ENCODE data around the gene ZNF626. TPM values are rescaled to one million over a fixed set of nuclear protein-coding genes. Genes with fewer than 3 reads are reported as not detected.
"Not testable (repeated sequence)": the region's sequence is repeated elsewhere in the genome, so short reads cannot be mapped to it uniquely, and the experiment has no call there.

ZNF626 gene
- polyA plus RNA-seq (2011; rRNA removed) (5.9 and 9.0 TPM in 2 replicates), polyA minus RNA-seq (2011; rRNA and poly(A)+ RNA removed) (3.3 and 6.1 TPM in 2 replicates)

DNA sequence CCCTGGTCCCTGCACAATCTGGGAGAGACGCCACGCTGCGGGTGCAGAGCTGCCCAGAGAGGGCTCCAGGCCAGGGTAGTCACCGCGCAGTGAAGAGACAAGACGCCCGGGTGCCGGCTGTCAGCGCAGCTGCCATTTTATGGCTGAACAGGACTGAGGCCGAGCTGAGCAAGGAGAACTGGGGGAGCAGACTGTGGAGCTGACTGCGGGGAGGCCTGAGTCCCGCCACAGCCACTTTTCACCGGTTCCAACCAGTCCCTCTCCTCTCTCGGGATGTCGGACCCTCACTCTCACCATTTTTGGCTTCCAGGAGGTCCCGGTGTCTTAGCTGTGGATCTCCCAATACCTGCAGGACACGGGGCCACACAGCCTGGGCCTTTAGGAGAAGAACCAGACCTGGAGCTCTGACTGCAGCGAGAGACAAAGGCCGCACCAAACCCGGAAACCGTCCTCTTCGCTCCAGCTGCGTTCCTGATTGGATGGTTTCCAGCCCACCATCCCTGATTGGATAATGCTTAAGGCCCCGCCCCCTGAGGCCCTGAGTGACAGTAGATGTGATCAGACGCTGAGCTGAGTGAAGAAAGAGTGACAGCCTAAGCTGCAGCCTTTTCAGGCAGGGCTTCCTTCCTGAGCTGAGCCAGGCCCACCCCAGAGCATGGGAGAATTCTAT lies at the start of gene ZNF626:
Gene ZNF626 (minus strand): TSS at position 422 of the 670 bp plus-strand sequence. CDS start 125 bp downstream, at position 297.
- DNase-seq (ENCODE audit: low read depth, low spot score) = peak; percentile 92
- POLR2A ChIA-PET = interaction anchor here (0.6 to 1.5 kb wide), 8 partner anchors 9 to 885 kb away, joined by 3 to 20 read pairs (median 3); partner anchors contain the start of genes ZNF493, ZNF66 and ZNF737
- peaks cover 57% of the 10 kb centered on the region for H3K9me3 ChIP-seq (ENCODE audit: control insufficient read depth, insufficient read depth, low read length)
- TF ChIP-seq, protein P1, sequence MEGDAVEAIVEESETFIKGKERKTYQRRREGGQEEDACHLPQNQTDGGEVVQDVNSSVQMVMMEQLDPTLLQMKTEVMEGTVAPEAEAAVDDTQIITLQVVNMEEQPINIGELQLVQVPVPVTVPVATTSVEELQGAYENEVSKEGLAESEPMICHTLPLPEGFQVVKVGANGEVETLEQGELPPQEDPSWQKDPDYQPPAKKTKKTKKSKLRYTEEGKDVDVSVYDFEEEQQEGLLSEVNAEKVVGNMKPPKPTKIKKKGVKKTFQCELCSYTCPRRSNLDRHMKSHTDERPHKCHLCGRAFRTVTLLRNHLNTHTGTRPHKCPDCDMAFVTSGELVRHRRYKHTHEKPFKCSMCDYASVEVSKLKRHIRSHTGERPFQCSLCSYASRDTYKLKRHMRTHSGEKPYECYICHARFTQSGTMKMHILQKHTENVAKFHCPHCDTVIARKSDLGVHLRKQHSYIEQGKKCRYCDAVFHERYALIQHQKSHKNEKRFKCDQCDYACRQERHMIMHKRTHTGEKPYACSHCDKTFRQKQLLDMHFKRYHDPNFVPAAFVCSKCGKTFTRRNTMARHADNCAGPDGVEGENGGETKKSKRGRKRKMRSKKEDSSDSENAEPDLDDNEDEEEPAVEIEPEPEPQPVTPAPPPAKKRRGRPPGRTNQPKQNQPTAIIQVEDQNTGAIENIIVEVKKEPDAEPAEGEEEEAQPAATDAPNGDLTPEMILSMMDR (IDR thresholded peaks at IDR 0.05; ENCODE audit: low read depth, low read length) = no peak
- peak within 1 kb of the TSS; percentile 83 for H3K27ac ChIP-seq (ENCODE audit: low read depth, low read length)
- CTCF ChIA-PET = interaction anchor here (1.0 kb wide), 1 partner anchor 338 kb away, joined by 4 read pairs; no protein-coding TSS in a partner anchor
- H3K4me3 ChIP-seq (ENCODE audit: low read depth, low read length) = peak within 1 kb of the TSS; percentile 86
- H3K27me3 ChIP-seq (ENCODE audit: control insufficient read depth, insufficient read depth, low read length) = no peaks in the 10 kb centered on the region

DNA sequence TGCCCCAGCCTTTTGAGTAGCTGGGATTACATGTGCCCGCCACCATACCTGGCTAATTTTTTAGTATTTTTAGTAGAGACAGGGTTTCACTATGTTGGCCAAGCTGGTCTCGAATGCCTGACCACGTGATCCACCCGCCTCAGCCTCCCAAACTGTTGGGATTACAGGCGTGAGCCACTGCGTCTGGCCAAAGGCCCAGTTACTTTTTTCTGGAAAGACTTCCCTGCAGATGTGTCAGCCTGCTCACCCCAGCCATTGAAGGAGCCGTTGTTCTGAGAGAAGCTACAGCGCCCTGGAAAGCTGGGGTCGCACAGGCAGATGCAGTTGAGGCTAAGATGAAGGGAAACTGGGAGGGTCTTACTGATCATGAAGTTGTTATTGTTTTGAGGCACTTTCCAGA lies 7.9 kb upstream of the ZNF626 start:
- CTCF ChIA-PET = no interaction called here
- no peak for DNase-seq (ENCODE audit: low read depth, low spot score)
- POLR2A ChIA-PET = no interaction called here
- Histone ChIP-seq H3K27ac (ENCODE audit: low read depth, low read length) (no peak overlapping the region), H3K4me3 (ENCODE audit: low read depth, low read length) (no peak overlapping the region), H3K27me3 (ENCODE audit: control insufficient read depth, insufficient read depth, low read length) (no peaks in the 10 kb centered on the region), H3K9me3 (ENCODE audit: control insufficient read depth, insufficient read depth, low read length) (peaks cover 12% of the 10 kb centered on the region)
- TF ChIP-seq, protein P1 (IDR thresholded peaks at IDR 0.05; ENCODE audit: low read depth, low read length) = no peak

DNA sequence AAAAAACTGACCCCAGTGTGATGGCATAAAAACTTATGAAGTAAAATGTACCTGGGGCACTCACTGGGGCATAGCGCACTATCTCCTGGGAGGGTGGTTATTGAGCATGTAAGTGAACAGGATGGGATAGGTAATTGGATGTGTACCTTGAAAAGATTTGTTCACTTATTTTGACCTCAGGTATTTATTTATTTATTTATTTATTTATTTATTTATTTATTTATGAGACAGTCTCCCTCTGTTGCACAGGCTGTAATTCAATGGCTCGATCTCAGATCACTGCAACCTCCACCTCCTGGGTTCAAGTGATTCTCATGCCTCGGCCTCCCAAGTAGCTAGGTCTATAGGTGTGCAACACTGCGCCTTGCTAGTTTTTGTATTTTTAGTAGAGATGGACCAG lies 5.9 kb upstream of the ZNF626 start:
- TF ChIP-seq, protein P1 (IDR thresholded peaks at IDR 0.05; ENCODE audit: low read depth, low read length) = no peak
- DNase-seq (ENCODE audit: low read depth, low spot score) = no peak
- POLR2A ChIA-PET = no interaction called here
- no peak overlapping the region for H3K27ac ChIP-seq (ENCODE audit: low read depth, low read length)
- no peak overlapping the region for H3K4me3 ChIP-seq (ENCODE audit: low read depth, low read length)
- H3K9me3 ChIP-seq (ENCODE audit: control insufficient read depth, insufficient read depth, low read length) = peaks cover 17% of the 10 kb centered on the region
- H3K27me3 ChIP-seq (ENCODE audit: control insufficient read depth, insufficient read depth, low read length) = no peaks in the 10 kb centered on the region
- CTCF ChIA-PET = no interaction called here

DNA sequence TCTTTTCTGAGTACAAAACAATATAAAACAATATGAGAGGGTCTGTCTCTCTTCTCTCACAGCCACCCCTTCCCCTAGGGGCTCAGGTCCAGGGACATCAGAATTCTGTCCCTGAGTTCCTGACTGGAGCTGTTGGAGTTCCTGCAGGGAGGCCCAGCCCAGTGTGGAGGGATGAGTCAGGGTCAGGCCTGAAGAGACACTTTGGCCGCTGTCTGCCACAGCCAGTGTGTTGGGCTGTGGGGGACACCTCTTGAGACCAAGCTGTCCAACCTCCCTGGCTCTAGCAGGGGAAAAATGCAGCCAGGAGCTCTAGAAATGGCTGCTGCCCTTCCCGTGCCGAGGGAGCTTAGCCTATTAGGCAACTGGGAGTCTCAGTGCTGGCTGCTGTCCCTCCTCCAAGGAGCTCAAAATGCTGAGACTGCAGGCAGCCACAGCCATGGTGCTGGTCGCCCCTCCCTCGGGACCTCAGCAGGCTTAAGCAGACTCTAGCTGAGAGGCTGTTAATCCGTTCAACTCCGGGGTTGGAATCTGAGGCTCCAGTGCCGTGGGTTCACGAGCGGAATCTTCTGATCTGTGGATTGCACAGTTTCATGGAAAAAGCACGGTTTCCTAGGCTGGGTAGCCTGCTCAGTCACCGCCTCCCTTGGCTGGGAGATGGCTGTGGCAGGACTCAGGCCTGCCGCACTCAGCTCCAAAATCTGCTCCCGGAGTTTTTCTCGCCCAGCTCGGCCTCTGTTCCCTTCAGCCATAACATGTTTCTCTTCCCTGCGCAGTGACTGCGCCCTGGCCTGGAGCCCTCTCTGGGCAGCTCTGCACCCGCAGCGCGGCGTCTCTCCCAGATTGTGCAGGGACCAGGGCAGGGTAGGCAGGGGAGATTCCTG lies 3.8 kb upstream of the ZNF626 start:
- DNase-seq (ENCODE audit: low read depth, low spot score) = no peak
- ChIA-PET CTCF (no interaction called here), POLR2A (no interaction called here)
- Histone ChIP-seq H3K9me3 (ENCODE audit: control insufficient read depth, insufficient read depth, low read length) (peaks cover 30% of the 10 kb centered on the region), H3K27ac (ENCODE audit: low read depth, low read length) (no peak overlapping the region), H3K4me3 (ENCODE audit: low read depth, low read length) (no peak overlapping the region), H3K27me3 (ENCODE audit: control insufficient read depth, insufficient read depth, low read length) (no peaks in the 10 kb centered on the region)
- TF ChIP-seq, protein P1 (IDR thresholded peaks at IDR 0.05; ENCODE audit: low read depth, low read length) = no peak

DNA sequence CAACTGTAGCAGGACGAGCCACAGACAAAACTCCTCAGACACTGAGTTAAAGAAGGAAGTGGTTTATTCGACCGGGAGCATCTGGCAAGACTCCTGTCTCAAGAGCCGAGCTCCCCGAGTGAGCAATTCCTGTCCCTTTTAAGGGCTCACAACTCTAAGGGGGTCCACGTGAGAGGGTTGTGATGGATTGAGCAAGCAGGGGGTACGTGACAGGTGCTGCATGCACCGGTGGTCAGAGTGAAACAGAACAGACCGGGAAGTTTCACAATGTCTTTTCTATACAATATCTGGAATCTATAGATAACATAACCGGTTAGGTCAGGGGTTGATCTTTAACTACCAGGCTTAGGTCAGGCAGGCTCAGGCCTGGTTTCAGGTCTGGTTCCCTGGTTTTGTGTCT lies 3.1 kb upstream of the ZNF626 start:
- H3K9me3 ChIP-seq (ENCODE audit: control insufficient read depth, insufficient read depth, low read length) = peaks cover 36% of the 10 kb centered on the region
- H3K27ac ChIP-seq (ENCODE audit: low read depth, low read length); POLR2A ChIA-PET; H3K27me3 ChIP-seq (ENCODE audit: control insufficient read depth, insufficient read depth, low read length); DNase-seq (ENCODE audit: low read depth, low spot score); H3K4me3 ChIP-seq (ENCODE audit: low read depth, low read length); CTCF ChIA-PET: not testable (repeated sequence)
